GM18909 (cell line): ENCODE results near the gene CFL1.

ENCODE experiments used
- ATAC-seq: cut with Tn5 transposase; IDR thresholded peaks from one replicate; pipeline ENCODE4 v1.9.1; 2021; ENCODE audit warnings: mild to moderate bottlenecking; ENCODE audit not compliant: unreplicated experiment, poor library complexity

Gene CFL1

DNA sequence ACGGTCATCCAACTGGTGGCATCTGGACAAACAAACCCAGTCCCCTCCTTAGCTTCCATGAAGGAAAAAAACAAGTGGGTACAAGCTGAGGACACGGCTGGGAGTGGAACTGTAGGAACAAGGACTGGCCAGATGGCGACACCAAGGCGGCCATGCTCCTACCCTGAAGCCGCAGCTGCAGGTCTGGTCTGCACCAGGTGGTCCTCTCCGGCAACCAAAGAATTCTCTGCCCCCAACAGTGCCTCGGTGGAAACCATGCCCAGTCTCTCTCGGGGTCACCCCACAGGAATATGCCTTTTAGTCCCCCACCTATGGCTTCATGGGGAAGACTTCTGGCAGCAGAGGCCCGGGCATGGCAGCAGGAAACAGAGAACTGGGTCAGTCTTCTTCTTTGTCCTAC, 48.5 kb downstream of the CFL1 start:
- ATAC-seq = no peak

- ATAC-seq = no peak
These were observed 49.1 kb downstream of the CFL1 start for GRCh38 chr11:65808744-65809341.

- ATAC-seq = no peak
These were observed 51.0 kb downstream of the CFL1 start for GRCh38 chr11:65806979-65807378.
